ENCODE measurements around the gene ZSCAN10.

ZSCAN10 gene

DNA sequence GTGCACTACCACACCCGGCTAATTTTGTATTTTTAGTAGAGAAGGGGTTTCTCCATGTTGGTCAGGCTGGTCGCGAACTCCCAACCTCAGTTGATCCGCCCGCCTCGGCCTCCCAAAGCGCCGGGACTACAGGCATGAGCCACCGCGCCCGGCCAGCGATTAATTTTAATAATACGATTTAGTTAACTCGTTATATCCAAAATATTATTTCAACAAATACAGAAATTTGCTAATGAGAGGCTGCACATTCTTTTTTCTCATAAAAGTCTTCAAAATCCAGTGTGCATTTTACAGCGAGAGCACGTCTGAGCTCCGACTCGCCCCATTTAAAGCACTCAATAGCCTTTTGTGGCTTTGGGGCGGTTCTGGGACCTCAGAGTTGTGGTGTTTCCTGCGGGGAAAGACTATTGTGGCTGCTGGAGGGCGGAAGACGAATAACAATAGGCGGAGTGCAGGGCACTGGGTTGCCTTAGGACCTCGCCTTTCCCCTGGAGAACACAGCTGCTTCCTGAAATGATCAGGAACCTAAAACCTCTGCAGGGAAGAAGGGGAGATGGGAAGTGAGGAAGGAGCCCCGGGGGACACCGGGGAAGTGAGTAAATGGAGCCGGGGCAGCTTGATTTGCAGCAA, 2.9 kb upstream of the ZSCAN10 start:
- no peak overlapping the region for H3K4me3 ChIP-seq (ENCODE audit: low read length)
- H3K9ac ChIP-seq (ENCODE audit: low read length): no peak overlapping the region
- H3K4me1 ChIP-seq (ENCODE audit: low read length): peaks cover 12% of the 10 kb centered on the region
- H3K9me3 ChIP-seq (replicated peaks; ENCODE audit: insufficient read depth, low read length): no peaks in the 10 kb centered on the region
- H3K4me2 ChIP-seq (ENCODE audit: low read depth, low read length): no peak overlapping the region
- H2AFZ ChIP-seq (ENCODE audit: low read length): no peak overlapping the region
- H3K27ac ChIP-seq (ENCODE audit: low read length): no peak overlapping the region
- H3F3A ChIP-seq (ENCODE audit: insufficient read depth, low read length): peaks cover 4% of the 10 kb centered on the region; the same call in 1 of the 2 replicates
- H4K20me1 ChIP-seq (ENCODE audit: insufficient read depth, low read length): no peaks in the 10 kb centered on the region
- H3K27me3 ChIP-seq (replicated peaks; ENCODE audit: insufficient read depth, low read length): peaks cover 28% of the 10 kb centered on the region
- no peaks in the 10 kb centered on the region for H3K9me2 ChIP-seq (replicated peaks; ENCODE audit: insufficient read depth, low read length)
- H3K36me3 ChIP-seq (replicated peaks; ENCODE audit: insufficient read depth, low read length): no peaks in the 10 kb centered on the region
- H3K79me2 ChIP-seq (ENCODE audit: low read length): no peaks in the 10 kb centered on the region
- DNase-seq: no peak
- TF ChIP-seq EZH2 (optimal IDR thresholded peaks at IDR 0.05; ENCODE audit: low read depth, low read length) (no peak), EZH2phosphoT487 (IDR thresholded peaks at IDR 0.05; ENCODE audit: low read length) (no peak)
- TF ChIP-seq, protein P1, sequence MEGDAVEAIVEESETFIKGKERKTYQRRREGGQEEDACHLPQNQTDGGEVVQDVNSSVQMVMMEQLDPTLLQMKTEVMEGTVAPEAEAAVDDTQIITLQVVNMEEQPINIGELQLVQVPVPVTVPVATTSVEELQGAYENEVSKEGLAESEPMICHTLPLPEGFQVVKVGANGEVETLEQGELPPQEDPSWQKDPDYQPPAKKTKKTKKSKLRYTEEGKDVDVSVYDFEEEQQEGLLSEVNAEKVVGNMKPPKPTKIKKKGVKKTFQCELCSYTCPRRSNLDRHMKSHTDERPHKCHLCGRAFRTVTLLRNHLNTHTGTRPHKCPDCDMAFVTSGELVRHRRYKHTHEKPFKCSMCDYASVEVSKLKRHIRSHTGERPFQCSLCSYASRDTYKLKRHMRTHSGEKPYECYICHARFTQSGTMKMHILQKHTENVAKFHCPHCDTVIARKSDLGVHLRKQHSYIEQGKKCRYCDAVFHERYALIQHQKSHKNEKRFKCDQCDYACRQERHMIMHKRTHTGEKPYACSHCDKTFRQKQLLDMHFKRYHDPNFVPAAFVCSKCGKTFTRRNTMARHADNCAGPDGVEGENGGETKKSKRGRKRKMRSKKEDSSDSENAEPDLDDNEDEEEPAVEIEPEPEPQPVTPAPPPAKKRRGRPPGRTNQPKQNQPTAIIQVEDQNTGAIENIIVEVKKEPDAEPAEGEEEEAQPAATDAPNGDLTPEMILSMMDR (IDR thresholded peaks at IDR 0.05; ENCODE audit: low read length): no peak

DNA sequence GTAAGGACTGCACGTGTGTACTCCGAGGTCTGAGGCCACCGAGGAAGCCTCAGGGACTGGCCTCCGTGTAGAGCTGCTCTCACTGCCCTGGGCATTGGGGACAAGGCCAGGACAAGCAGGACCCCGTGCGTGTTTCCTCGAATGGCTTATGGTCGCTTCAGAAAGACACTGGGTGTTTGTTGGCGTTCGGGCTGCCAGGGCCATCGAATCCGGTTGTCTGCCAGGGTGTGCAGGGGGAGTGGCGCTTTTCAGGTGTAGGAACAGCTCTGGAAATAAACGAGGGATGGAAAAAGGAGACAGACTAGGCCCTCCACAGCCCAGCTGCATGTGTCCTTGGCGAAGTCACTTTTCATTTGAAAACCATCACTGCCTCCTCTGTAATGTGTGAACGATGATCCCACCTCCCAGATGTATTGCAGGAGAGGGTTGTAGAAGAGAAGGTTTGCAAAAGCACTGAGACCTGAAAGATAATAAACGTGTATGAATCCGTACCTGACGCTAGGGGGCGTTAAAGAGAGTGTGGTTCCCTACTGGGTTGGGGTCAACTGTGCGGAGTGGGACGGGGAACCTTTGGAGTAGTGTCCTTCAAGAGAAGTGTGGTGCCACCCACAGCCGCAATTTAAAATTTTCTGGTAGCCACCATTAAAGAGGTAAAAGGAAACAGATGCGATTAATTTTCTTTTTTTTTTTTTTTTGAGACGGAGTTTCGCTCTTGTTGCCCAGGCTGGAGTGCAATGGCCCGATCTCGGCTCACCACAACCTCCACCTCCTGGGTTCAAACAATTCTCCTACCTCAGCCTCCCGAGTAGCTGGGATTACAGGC, 2.1 kb upstream of the ZSCAN10 start:
- no peak for TF ChIP-seq EZH2phosphoT487 (IDR thresholded peaks at IDR 0.05; ENCODE audit: low read length)
- TF ChIP-seq, protein P1 (IDR thresholded peaks at IDR 0.05; ENCODE audit: low read length): peak; percentile 69
- Histone ChIP-seq H3K36me3 (replicated peaks; ENCODE audit: insufficient read depth, low read length) (no peaks in the 10 kb centered on the region), H3K79me2 (ENCODE audit: low read length) (no peaks in the 10 kb centered on the region), H3K9me3 (replicated peaks; ENCODE audit: insufficient read depth, low read length) (no peaks in the 10 kb centered on the region), H3K9me2 (replicated peaks; ENCODE audit: insufficient read depth, low read length) (no peaks in the 10 kb centered on the region), H3K4me1 (ENCODE audit: low read length) (peaks cover 13% of the 10 kb centered on the region), H3F3A (ENCODE audit: insufficient read depth, low read length) (peaks cover 4% of the 10 kb centered on the region; the same call in 1 of the 2 replicates), H3K27ac (ENCODE audit: low read length) (no peak overlapping the region), H3K27me3 (replicated peaks; ENCODE audit: insufficient read depth, low read length) (peaks cover 30% of the 10 kb centered on the region), H3K9ac (ENCODE audit: low read length) (no peak overlapping the region), H3K4me2 (ENCODE audit: low read depth, low read length) (peak overlapping the region; percentile 13; the same call in 1 of the 2 replicates), H4K20me1 (ENCODE audit: insufficient read depth, low read length) (no peaks in the 10 kb centered on the region), H3K4me3 (ENCODE audit: low read length) (no peak overlapping the region), H2AFZ (ENCODE audit: low read length) (0 out of 2 replicates have a peak overlapping the region, but pooled peaks have one; percentile 0)
- DNase-seq: peak; percentile 46

DNA sequence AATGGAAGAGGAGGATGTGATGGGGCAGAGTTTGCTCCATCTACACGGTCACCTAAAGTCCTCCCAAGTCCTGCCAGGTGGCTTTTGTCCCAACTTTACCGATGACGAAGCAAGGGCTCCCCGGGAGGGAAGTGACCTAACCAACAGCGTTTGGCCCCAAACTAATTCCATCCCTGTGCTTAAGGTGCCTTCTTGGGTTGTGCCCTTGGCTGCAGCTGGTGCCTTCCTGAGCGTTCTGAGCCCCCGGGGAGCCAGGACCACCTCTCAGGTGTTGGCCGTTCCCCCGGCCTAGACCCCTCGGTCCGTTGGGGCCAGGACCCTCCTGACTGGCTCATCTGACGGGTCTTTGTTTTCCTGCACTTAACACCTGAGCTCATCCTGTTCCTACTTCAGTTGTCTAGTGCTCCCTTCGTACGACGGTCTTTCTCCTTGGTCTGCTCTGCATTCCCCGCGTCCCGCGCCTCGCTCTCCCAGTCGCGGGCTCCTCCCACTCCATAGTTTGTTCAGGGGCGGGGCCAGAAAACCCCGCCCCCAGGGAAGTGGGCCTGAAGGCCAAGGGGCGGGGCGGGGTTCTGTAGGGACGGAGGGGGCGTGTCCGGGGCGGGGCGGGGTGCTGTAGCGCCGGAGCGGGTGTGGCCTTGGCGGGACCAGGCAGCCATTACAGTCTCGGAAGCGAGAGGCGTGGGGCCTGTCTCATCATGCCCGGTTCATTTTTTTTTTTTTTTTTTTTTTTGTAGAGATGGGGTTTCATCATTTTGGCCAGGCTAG, 822 bp upstream of the ZSCAN10 start:
- Histone ChIP-seq H3K9me2 (replicated peaks; ENCODE audit: insufficient read depth, low read length) (no peaks in the 10 kb centered on the region), H3K4me3 (ENCODE audit: low read length) (peak overlapping the region; percentile 40), H2AFZ (ENCODE audit: low read length) (peak overlapping the region; percentile 67; the same call in 1 of the 2 replicates), H3F3A (ENCODE audit: insufficient read depth, low read length) (peaks cover 10% of the 10 kb centered on the region; the same call in 1 of the 2 replicates), H3K9ac (ENCODE audit: low read length) (no peak overlapping the region), H3K79me2 (ENCODE audit: low read length) (no peaks in the 10 kb centered on the region), H3K4me1 (ENCODE audit: low read length) (peaks cover 19% of the 10 kb centered on the region), H4K20me1 (ENCODE audit: insufficient read depth, low read length) (no peaks in the 10 kb centered on the region), H3K9me3 (replicated peaks; ENCODE audit: insufficient read depth, low read length) (no peaks in the 10 kb centered on the region), H3K27ac (ENCODE audit: low read length) (no peak overlapping the region), H3K36me3 (replicated peaks; ENCODE audit: insufficient read depth, low read length) (no peaks in the 10 kb centered on the region), H3K4me2 (ENCODE audit: low read depth, low read length) (peak overlapping the region; percentile 86), H3K27me3 (replicated peaks; ENCODE audit: insufficient read depth, low read length) (peaks cover 30% of the 10 kb centered on the region)
- TF ChIP-seq EZH2phosphoT487 (IDR thresholded peaks at IDR 0.05; ENCODE audit: low read length) (no peak), EZH2 (optimal IDR thresholded peaks at IDR 0.05; ENCODE audit: low read depth, low read length) (no peak)
- DNase-seq: peak; percentile 92

All from MM.1S (cell line).